Thyroid gland (tissue), 4 donors: Measurements from ENCODE around the gene ARL6IP4.

ENCODE experiments used
- POLR2A ChIP-seq, 2 donors: fragments of 450-650 bp; IDR thresholded peaks; one replicate each; pipeline ENCODE4 v1.6.1; 2017; ENCODE audit warnings: antibody characterized with exemption in 2 of 2, mild to moderate bottlenecking in 2 of 2, moderate library complexity in 1 of 2
- TF ChIP-seq, protein P1 (sequence below), 6 experiments: fragments of 200-600 bp in 3 of 6; fragments of 450-650 bp in 3 of 6; sonication (generic) in 3 of 6; IDR thresholded peaks; one replicate each; pipeline ENCODE4 v1.5.1; 2016 to 2019; ENCODE audit warnings: antibody characterized with exemption in 6 of 6, mild to moderate bottlenecking in 2 of 6, inconsistent platforms in 1 of 6, moderate library complexity in 1 of 6

DNA sequence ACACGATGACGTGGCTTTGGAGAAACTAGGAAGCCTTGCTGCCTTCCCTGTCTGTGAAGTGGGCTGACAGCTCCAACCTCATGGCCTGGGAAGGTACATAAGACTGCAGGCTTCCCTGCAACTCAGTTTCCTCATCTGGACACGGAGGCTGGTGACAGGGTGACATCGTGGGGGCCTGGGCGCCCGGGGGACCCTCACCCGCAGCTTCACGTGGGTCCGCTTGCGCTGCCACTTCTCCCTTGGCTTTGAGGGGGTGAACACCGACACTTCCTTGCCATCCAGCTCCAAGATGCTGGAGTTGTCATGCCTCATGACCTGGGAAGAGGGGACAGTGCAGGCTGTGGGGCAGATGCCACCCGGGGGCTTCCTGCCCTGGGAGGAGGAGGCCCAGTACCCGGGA lies 7.6 kb downstream of the ARL6IP4 start:
- no peak for TF ChIP-seq POLR2A (IDR thresholded peaks at IDR 0.05)
- TF ChIP-seq, protein P1, sequence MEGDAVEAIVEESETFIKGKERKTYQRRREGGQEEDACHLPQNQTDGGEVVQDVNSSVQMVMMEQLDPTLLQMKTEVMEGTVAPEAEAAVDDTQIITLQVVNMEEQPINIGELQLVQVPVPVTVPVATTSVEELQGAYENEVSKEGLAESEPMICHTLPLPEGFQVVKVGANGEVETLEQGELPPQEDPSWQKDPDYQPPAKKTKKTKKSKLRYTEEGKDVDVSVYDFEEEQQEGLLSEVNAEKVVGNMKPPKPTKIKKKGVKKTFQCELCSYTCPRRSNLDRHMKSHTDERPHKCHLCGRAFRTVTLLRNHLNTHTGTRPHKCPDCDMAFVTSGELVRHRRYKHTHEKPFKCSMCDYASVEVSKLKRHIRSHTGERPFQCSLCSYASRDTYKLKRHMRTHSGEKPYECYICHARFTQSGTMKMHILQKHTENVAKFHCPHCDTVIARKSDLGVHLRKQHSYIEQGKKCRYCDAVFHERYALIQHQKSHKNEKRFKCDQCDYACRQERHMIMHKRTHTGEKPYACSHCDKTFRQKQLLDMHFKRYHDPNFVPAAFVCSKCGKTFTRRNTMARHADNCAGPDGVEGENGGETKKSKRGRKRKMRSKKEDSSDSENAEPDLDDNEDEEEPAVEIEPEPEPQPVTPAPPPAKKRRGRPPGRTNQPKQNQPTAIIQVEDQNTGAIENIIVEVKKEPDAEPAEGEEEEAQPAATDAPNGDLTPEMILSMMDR (IDR thresholded peaks at IDR 0.05) = no peak
